Endothelial cell of umbilical vein (primary cell): ENCODE measurements around the gene PRSS22. TPM values are rescaled to one million over a fixed set of nuclear protein-coding genes. Genes with fewer than 3 reads are reported as not detected.
A peak's percentile ranks its signal among the peaks of the same experiment; 100 is the strongest.

Source experiments
- BruUV-seq: library from RNA; stranded (reverse); fragments of 400-500 nt; replicated peaks from 2 replicates; lab custom pipeline; 2021; lab: Mats Ljungman, UMichigan
- CTCF ChIA-PET: fragments of 300-600, 350-600 bp; sonication (Branson Sonifier 250); formaldehyde crosslinking; loops from one replicate; lab custom pipeline; 2021; ENCODE audit warnings: antibody characterized with exemption, inconsistent platforms; lab: Charles Lee
- POLR2A ChIA-PET: fragments of 300-600, 350-600 bp; sonication (Branson Sonifier 250); formaldehyde crosslinking; loops from one replicate; lab custom pipeline; 2021; ENCODE audit warnings: antibody characterized with exemption, inconsistent platforms; lab: Charles Lee
- DNase-seq: peaks from one replicate; pipeline ENCODE4 v3.0.0-alpha.2; 2011; ENCODE audit warnings: low read depth, low spot score
- FAIRE-seq: peaks from 2 replicates; lab custom pipeline; 2011; peaks lifted over from hg19 to GRCh38; lab: Jason Lieb, UNC
- H2AFZ ChIP-seq: 2 replicates; pipeline ENCODE4 v1.6.0; 2012; ENCODE audit warnings: low read depth, low read length, control low read depth, inconsistent platforms
- H3K27ac ChIP-seq: 2 replicates; pipeline ENCODE4 v1.5.1; 2011; ENCODE audit warnings: low read depth, mild to moderate bottlenecking, control low read depth, low read length, moderate library complexity; ENCODE audit not compliant: insufficient read depth
- H3K27me3 ChIP-seq, 2 experiments: 2 replicates each; pipeline versions ENCODE4 v1.6.0 to v1.6.1; 2011; ENCODE audit warnings: low read length in 2 of 2, mixed read lengths in 1 of 2; ENCODE audit not compliant: control insufficient read depth in 2 of 2, insufficient read depth in 2 of 2
- H3K36me3 ChIP-seq, 2 experiments: 2 replicates in 1 of 2; 3 replicates in 1 of 2; pipeline ENCODE4 v1.5.1; 2011; ENCODE audit warnings: low read length in 2 of 2, mild to moderate bottlenecking in 1 of 2, moderate library complexity in 1 of 2; ENCODE audit not compliant: control insufficient read depth in 2 of 2, insufficient read depth in 2 of 2; ENCODE audit errors: extremely low read depth in 1 of 2
- H3K4me1 ChIP-seq: 3 replicates; pipeline ENCODE4 v1.5.1; 2011; ENCODE audit warnings: mild to moderate bottlenecking, low read length; ENCODE audit not compliant: control insufficient read depth, insufficient read depth; ENCODE audit errors: extremely low read depth
- H3K4me2 ChIP-seq: 2 replicates; pipeline ENCODE4 v1.6.1; 2011; ENCODE audit warnings: low read length, control low read depth, mixed read lengths; ENCODE audit not compliant: insufficient read depth
- H3K4me3 ChIP-seq, 3 experiments: fragments of 200-600 bp in 1 of 3; sonication (generic), shearing (Covaris generic) in 1 of 3; replicated peaks in 1 of 3; 2 replicates each; pipeline ENCODE4 v1.5.1; 2011 to 2016; ENCODE audit warnings: control low read depth in 3 of 3, low read length in 3 of 3, mild to moderate bottlenecking in 2 of 3, inconsistent platforms in 1 of 3, low read depth in 1 of 3, moderate library complexity in 1 of 3; ENCODE audit not compliant: insufficient read depth in 1 of 3
- H3K79me2 ChIP-seq: 2 replicates; pipeline ENCODE4 v1.6.0; 2012; ENCODE audit warnings: low read length, inconsistent platforms; ENCODE audit not compliant: control insufficient read depth, insufficient read depth
- H3K9ac ChIP-seq: replicated peaks from 2 replicates; pipeline ENCODE3; 2011; ENCODE audit warnings: low read length, control low read depth; ENCODE audit not compliant: insufficient read depth; ENCODE audit errors: extremely low read depth
- H3K9me1 ChIP-seq: replicated peaks from 3 replicates; pipeline ENCODE4 v1.6.0; 2011; ENCODE audit warnings: mild to moderate bottlenecking, low read length; ENCODE audit not compliant: control insufficient read depth, insufficient read depth; ENCODE audit errors: extremely low read depth
- H3K9me3 ChIP-seq: replicated peaks from 2 replicates; pipeline ENCODE4 v1.5.1; 2012; ENCODE audit warnings: low read length, inconsistent platforms; ENCODE audit not compliant: control insufficient read depth, insufficient read depth
- H4K20me1 ChIP-seq: replicated peaks from 2 replicates; pipeline ENCODE3; 2011; ENCODE audit warnings: mild to moderate bottlenecking, low read length; ENCODE audit not compliant: control insufficient read depth, insufficient read depth; ENCODE audit errors: extremely low read depth
- CTCF ChIP-seq, 2 donors: IDR thresholded peaks; 1 replicate in 1 of 2; 2 replicates in 1 of 2; pipeline ENCODE4 v1.5.1; 2011; ENCODE audit warnings: low read length in 2 of 2, mild to moderate bottlenecking in 2 of 2, moderate library complexity in 2 of 2, control low read depth in 1 of 2, inconsistent platforms in 1 of 2, low read depth in 1 of 2; ENCODE audit not compliant: insufficient read depth in 1 of 2; ENCODE audit errors: extremely low read depth in 1 of 2
- EZH2 ChIP-seq: IDR thresholded peaks from 2 replicates; pipeline ENCODE4 v1.6.1; 2012; ENCODE audit warnings: borderline replicate concordance, low read depth, mild to moderate bottlenecking, moderate library complexity, low read length, inconsistent platforms; ENCODE audit not compliant: severe bottlenecking
- JUN ChIP-seq: IDR thresholded peaks from 2 replicates; pipeline ENCODE4 v1.6.1; 2011; ENCODE audit warnings: borderline replicate concordance, low read depth; ENCODE audit not compliant: insufficient read length, insufficient read depth
- MAX ChIP-seq: IDR thresholded peaks from 2 replicates; pipeline ENCODE4 v1.6.1; 2011; ENCODE audit not compliant: insufficient read depth, insufficient read length
- MYC ChIP-seq: IDR thresholded peaks from one replicate; pipeline ENCODE4 v1.6.1; 2011; ENCODE audit warnings: mild to moderate bottlenecking, low read depth, low read length
- dilution Hi-C: fragments of 300-500 bp; cut with MboI; formaldehyde crosslinking; loops from one replicate; pipeline ENCODE4 v1.15.0; 2019; ENCODE audit warnings: low sequenced_read_pairs; ENCODE audit not compliant: extremely low pct_ligation_motif_present
- intact Hi-C: fragments of 100-400 bp; cut with micrococcal nuclease; formaldehyde crosslinking; loops from one replicate; pipeline ENCODE4 v1.10.0; 2022
- polyA plus RNA-seq, 4 experiments: library from polyadenylated mRNA; depleted of rRNA in 3 of 4; stranded (reverse) in 3 of 4; unstranded in 1 of 4; fragments of >200 nt; gene quantifications; 2 replicates each; pipeline versions ENCODE4 v1.2.1 to v1.2.3, GENCODE V29; 2011 to 2012; ENCODE audit warnings: missing spikeins in 1 of 4
- total RNA-seq: library from RNA; stranded (reverse); gene quantifications from 2 replicates; pipeline ENCODE4 v1.2.3, GENCODE V29; 2021

PRSS22 gene
- total and polyA plus RNA-seq, 2 donors (not counting 3 experiments of a cell fraction or from before 2014, with no cell fraction given) = not detected

GRCh38 chr16:2839650-2840450 is 18.1 kb downstream of the PRSS22 start:
- no peaks in the 10 kb centered on the region for H3K36me3 ChIP-seq
- no peaks in the 10 kb centered on the region for H3K79me2 ChIP-seq
- dilution Hi-C loops (no loop called here), intact Hi-C loops (loop anchor here (1.0 to 10.0 kb wide), 4 partner anchors 28 to 79 kb away; partner anchors contain the start of gene ELOB)
- TF ChIP-seq MYC (no peak), JUN (no peak), EZH2 (no peak)
- H3K9ac ChIP-seq = no peak overlapping the region
- no peaks in the 10 kb centered on the region for H3K9me3 ChIP-seq
- H3K4me1 ChIP-seq = peaks cover 23% of the 10 kb centered on the region
- no peaks in the 10 kb centered on the region for H3K9me1 ChIP-seq
- ChIA-PET POLR2A (interaction anchor here (0.6 to 1.6 kb wide), 2 partner anchors 28 to 70 kb away, joined by 3 to 8 read pairs; no protein-coding TSS in a partner anchor), CTCF (interaction anchor here (0.9 to 6.4 kb wide), 31 partner anchors 9 to 130 kb away, joined by 3 to 372 read pairs (median 8); partner anchors contain the start of genes FLYWCH1, FLYWCH2, PAQR4 and PRSS41)
- BruUV-seq = no TSS peak
- no peak for DNase-seq
- no peak overlapping the region for H3K27ac ChIP-seq
- H4K20me1 ChIP-seq = no peaks in the 10 kb centered on the region
- no peak overlapping the region for H3K4me2 ChIP-seq
- FAIRE-seq = no peak
- no peaks in the 10 kb centered on the region for H3K27me3 ChIP-seq
- no peak overlapping the region for H2AFZ ChIP-seq
- no peak overlapping the region for H3K4me3 ChIP-seq

GRCh38 chr16:2838928-2839327 is 19.0 kb downstream of the PRSS22 start:
- Histone ChIP-seq H3K9me1 (no peaks in the 10 kb centered on the region), H3K4me3 (no peak overlapping the region), H3K79me2 (no peaks in the 10 kb centered on the region), H3K9ac (no peak overlapping the region), H3K4me2 (no peak overlapping the region), H3K36me3 (no peaks in the 10 kb centered on the region), H3K27ac (no peak overlapping the region), H3K4me1 (peaks cover 23% of the 10 kb centered on the region), H4K20me1 (no peaks in the 10 kb centered on the region), H3K27me3 (no peaks in the 10 kb centered on the region), H3K9me3 (no peaks in the 10 kb centered on the region), H2AFZ (no peak overlapping the region)
- peak; percentile 94 for FAIRE-seq
- BruUV-seq = no TSS peak
- intact Hi-C loops (loop anchor here (1.0 to 10.0 kb wide), 5 partner anchors 29 to 122 kb away; partner anchors contain the start of gene ELOB), dilution Hi-C loops (no loop called here)
- peak; percentile 95 to 98 for TF ChIP-seq CTCF (IDR thresholded peaks at IDR 0.05; ENCODE audit: extremely low read depth in 1 of 2, insufficient read depth in 1 of 2, low read depth in 1 of 2, low read length in 2 of 2)
- TF ChIP-seq MAX = no peak
- CTCF ChIA-PET = interaction anchor here (0.9 to 6.4 kb wide), 36 partner anchors 9 to 157 kb away, joined by 3 to 372 read pairs (median 7); partner anchors contain the start of genes FLYWCH1, FLYWCH2, KCTD5 and PAQR4
- DNase-seq = peak; percentile 70
- POLR2A ChIA-PET = interaction anchor here (1.6 kb wide), 1 partner anchor 29 kb away, joined by 8 read pairs; no protein-coding TSS in a partner anchor
